Measurements from ENCODE around the gene PRADC1. TPM values are rescaled to one million over a fixed set of nuclear protein-coding genes. Genes with fewer than 3 reads are reported as not detected.

PRADC1 gene
- total RNA-seq, 1 experiment from 2014 or later, result 18.6 TPM

- ChIA-PET CTCF (no interaction called here), POLR2A (no interaction called here)
- no TSS peak for BruUV-seq (replicated peaks)
- Histone ChIP-seq H3K27ac (ENCODE audit: low read length) (no peak overlapping the region), H3K27me3 (ENCODE audit: control insufficient read depth, insufficient read depth, low read length) (no peaks in the 10 kb centered on the region), H3K9me3 (ENCODE audit: control insufficient read depth, insufficient read depth, low read depth, low read length) (no peaks in the 10 kb centered on the region), H3K4me3 (ENCODE audit: low read depth in 2 of 2, low read length in 2 of 2) (no peak overlapping the region), H3K36me3 (ENCODE audit: control insufficient read depth, insufficient read depth, low read length) (no peaks in the 10 kb centered on the region; the same call in 1 of the 2 replicates), H3K4me1 (ENCODE audit: control insufficient read depth, insufficient read depth, low read length) (peaks cover 2% of the 10 kb centered on the region; the same call in 1 of the 2 replicates)
- intact Hi-C loops (cut with micrococcal nuclease; ENCODE audit: unreplicated experiment) (no loop called here), in situ Hi-C loops (cut with HindIII; ENCODE audit: low pct_unique_long_range_greater_than_20kb, low sequenced_read_pairs) (no loop called here)
- ATAC-seq, result no peak
- TF ChIP-seq, protein P1, sequence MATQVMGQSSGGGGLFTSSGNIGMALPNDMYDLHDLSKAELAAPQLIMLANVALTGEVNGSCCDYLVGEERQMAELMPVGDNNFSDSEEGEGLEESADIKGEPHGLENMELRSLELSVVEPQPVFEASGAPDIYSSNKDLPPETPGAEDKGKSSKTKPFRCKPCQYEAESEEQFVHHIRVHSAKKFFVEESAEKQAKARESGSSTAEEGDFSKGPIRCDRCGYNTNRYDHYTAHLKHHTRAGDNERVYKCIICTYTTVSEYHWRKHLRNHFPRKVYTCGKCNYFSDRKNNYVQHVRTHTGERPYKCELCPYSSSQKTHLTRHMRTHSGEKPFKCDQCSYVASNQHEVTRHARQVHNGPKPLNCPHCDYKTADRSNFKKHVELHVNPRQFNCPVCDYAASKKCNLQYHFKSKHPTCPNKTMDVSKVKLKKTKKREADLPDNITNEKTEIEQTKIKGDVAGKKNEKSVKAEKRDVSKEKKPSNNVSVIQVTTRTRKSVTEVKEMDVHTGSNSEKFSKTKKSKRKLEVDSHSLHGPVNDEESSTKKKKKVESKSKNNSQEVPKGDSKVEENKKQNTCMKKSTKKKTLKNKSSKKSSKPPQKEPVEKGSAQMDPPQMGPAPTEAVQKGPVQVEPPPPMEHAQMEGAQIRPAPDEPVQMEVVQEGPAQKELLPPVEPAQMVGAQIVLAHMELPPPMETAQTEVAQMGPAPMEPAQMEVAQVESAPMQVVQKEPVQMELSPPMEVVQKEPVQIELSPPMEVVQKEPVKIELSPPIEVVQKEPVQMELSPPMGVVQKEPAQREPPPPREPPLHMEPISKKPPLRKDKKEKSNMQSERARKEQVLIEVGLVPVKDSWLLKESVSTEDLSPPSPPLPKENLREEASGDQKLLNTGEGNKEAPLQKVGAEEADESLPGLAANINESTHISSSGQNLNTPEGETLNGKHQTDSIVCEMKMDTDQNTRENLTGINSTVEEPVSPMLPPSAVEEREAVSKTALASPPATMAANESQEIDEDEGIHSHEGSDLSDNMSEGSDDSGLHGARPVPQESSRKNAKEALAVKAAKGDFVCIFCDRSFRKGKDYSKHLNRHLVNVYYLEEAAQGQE (IDR thresholded peaks at IDR 0.05; ENCODE audit: insufficient read depth in 1 of 2, low read depth in 2 of 2, low read length in 1 of 2), result no peak
- TF ChIP-seq POLR2AphosphoS5 (IDR thresholded peaks at IDR 0.05; ENCODE audit: low read depth, low read length) (no peak), TCF7L2 (IDR thresholded peaks at IDR 0.05; ENCODE audit: low read depth, low read length) (no peak), SIN3A (IDR thresholded peaks at IDR 0.05; ENCODE audit: borderline replicate concordance, insufficient read depth, low read depth, low read length) (no peak)
- DNase-seq (ENCODE audit: low read depth, low spot score), result no peak
Observed at GRCh38 chr2:73264783-73265182, 31.7 kb upstream of the PRADC1 start.

- ATAC-seq (no peak), DNase-seq (ENCODE audit: low read depth, low spot score) (no peak)
- Histone ChIP-seq H3K9me3 (ENCODE audit: control insufficient read depth, insufficient read depth, low read depth, low read length) (no peaks in the 10 kb centered on the region), H3K36me3 (ENCODE audit: control insufficient read depth, insufficient read depth, low read length) (no peaks in the 10 kb centered on the region; the same call in 1 of the 2 replicates), H3K4me1 (ENCODE audit: control insufficient read depth, insufficient read depth, low read length) (no peaks in the 10 kb centered on the region), H3K4me3 (ENCODE audit: low read depth in 2 of 2, low read length in 2 of 2) (no peak overlapping the region), H3K27me3 (ENCODE audit: control insufficient read depth, insufficient read depth, low read length) (no peaks in the 10 kb centered on the region), H3K27ac (ENCODE audit: low read length) (no peak overlapping the region)
- ChIA-PET POLR2A (no interaction called here), CTCF (no interaction called here)
- in situ Hi-C loops (cut with HindIII; ENCODE audit: low pct_unique_long_range_greater_than_20kb, low sequenced_read_pairs), result no loop called here
- TF ChIP-seq TCF7L2 (IDR thresholded peaks at IDR 0.05; ENCODE audit: low read depth, low read length), result no peak
- no peak for TF ChIP-seq POLR2AphosphoS5 (IDR thresholded peaks at IDR 0.05; ENCODE audit: low read depth, low read length)
- TF ChIP-seq SIN3A (IDR thresholded peaks at IDR 0.05; ENCODE audit: borderline replicate concordance, insufficient read depth, low read depth, low read length), result no peak
- TF ChIP-seq, protein P1 (IDR thresholded peaks at IDR 0.05; ENCODE audit: insufficient read depth in 1 of 2, low read depth in 2 of 2, low read length in 1 of 2), result no peak
- TF ChIP-seq, protein P2, sequence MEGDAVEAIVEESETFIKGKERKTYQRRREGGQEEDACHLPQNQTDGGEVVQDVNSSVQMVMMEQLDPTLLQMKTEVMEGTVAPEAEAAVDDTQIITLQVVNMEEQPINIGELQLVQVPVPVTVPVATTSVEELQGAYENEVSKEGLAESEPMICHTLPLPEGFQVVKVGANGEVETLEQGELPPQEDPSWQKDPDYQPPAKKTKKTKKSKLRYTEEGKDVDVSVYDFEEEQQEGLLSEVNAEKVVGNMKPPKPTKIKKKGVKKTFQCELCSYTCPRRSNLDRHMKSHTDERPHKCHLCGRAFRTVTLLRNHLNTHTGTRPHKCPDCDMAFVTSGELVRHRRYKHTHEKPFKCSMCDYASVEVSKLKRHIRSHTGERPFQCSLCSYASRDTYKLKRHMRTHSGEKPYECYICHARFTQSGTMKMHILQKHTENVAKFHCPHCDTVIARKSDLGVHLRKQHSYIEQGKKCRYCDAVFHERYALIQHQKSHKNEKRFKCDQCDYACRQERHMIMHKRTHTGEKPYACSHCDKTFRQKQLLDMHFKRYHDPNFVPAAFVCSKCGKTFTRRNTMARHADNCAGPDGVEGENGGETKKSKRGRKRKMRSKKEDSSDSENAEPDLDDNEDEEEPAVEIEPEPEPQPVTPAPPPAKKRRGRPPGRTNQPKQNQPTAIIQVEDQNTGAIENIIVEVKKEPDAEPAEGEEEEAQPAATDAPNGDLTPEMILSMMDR (IDR thresholded peaks at IDR 0.05), result no peak
- no TSS peak for BruUV-seq (replicated peaks)
- intact Hi-C loops (cut with micrococcal nuclease; ENCODE audit: unreplicated experiment), result no loop called here
Observed at GRCh38 chr2:73264332-73264606, 31.2 kb upstream of the PRADC1 start.
